Tongue (tissue), 2 donors: ENCODE results near the gene RRM2. TPM values are rescaled to one million over a fixed set of nuclear protein-coding genes. Genes with fewer than 3 reads are reported as not detected.
"Not testable (repeated sequence)": the region's sequence is repeated elsewhere in the genome, so short reads cannot be mapped to it uniquely, and the experiment has no call there.

ENCODE experiments used
- DNase-seq: peaks from one replicate; pipeline ENCODE4 v3.0.0-alpha.2; 2015
- total RNA-seq: library from RNA; depleted of rRNA; stranded (reverse); fragments of >200 nt; gene quantifications from one replicate; pipeline ENCODE4 v1.2.3, GENCODE V29; 2014

RRM2 gene
- total RNA-seq, 1 donor from 2014 or later: 20.3 TPM

DNA sequence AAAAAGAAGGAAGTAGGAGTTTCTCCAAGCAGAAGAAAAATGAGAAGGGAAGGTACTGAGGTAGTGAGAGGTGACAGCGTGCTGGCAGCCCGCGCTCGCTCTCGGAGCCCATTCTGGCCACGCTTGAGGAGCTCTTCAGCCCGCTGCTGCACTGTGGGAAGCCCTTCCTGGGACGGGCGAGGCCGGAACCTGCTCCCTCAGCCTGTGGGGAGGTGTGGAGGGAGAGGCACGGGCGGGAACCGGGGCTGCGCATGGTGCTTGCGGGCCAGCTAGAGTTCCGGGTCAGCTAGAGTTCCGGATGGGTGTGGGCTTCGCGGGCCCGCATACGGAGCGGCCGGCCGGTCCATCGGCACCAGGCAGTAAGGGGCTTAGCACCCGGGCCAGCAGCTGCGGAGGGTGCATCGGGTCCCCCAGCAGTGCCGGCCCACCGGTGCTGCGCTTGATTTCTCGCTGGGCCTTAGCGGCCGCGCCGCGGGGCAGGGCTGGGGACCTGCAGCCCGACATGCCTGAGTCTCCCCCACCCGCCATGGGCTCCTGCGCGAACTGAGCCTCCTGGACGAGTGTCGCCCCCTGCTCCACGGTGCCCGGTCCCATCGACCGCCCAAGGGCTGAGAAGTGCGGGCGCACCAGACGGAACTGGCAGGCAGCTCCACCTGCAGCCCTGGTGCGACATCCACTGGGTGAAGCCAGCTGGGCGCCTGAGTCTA, 31.2 kb upstream of the RRM2 start:
- DNase-seq: no peak

DNA sequence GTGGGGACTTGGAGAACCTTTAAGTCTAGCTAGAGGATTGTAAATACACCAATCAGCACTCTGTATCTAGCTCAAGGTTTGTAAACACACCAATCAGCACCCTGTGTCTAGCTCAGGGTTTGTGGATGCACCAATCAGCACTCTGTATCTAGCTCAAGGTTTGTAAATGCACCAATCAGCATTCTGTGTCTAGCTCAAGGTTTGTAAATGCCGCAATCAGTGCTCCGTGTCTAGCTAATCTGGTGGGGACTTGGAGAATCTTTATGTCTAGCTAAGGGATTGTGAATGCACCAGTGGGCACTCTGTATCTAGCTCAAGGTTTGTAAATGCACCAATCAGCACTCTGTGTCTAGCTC, 30.7 kb upstream of the RRM2 start:
- DNase-seq: not testable (repeated sequence)

DNA sequence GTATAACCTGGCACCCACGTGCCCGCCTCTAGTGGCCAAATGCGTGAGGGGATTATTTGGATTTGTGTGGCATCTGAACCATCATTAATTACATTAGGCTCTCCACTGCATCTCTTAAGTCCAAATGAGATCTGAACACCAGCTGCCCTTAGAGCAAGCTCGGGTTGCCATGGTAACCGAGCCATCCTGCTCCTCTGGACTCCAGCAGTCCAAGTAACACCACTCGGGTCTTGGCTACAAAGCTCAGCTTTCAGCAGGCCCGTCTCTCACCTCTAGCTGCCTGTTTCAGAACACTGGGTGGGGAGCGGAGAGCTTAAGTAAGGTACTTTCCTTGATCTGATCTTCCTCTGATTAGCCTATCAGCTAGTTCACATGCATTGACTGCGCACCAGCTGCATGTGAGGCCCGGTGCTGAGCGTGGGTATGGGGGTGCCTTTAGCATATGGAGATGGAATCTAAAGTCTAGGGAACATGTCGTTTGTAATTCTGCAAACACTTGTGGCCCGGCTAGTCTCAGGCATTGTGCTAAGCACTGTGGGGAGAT, 28.2 kb upstream of the RRM2 start:
- no peak for DNase-seq

GRCh38 chr2:10095175-10095574, 27.4 kb upstream of the RRM2 start:
- DNase-seq: no peak

- no peak for DNase-seq
Measured at GRCh38 chr2:10096641-10097040, 25.9 kb upstream of the RRM2 start.

- peak; percentile 74 for DNase-seq
Measured at GRCh38 chr2:10097352-10098148, 25.0 kb upstream of the RRM2 start.

DNA sequence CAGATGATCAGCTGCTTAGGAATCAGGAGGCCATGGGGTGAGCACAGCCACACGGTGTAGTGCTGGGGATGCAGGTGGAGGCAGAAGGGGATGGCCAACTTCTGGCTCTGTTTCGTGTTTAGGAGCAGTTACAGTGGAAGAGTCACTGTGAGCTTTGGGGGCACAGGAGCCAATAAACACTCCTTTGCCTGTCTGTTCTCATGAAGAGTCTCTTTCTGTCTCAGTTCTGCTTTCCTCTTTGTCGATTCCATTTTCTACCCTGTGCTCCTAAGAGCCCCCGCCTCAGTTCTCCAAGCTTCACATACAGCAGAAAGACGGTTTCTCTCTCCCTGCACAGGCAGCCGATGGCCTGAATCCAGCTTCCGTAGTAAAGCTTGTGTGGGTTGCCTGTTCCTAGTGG, 21.0 kb upstream of the RRM2 start:
- DNase-seq: no peak

- no peak for DNase-seq
Measured at GRCh38 chr2:10103179-10103578, 19.4 kb upstream of the RRM2 start.

DNA sequence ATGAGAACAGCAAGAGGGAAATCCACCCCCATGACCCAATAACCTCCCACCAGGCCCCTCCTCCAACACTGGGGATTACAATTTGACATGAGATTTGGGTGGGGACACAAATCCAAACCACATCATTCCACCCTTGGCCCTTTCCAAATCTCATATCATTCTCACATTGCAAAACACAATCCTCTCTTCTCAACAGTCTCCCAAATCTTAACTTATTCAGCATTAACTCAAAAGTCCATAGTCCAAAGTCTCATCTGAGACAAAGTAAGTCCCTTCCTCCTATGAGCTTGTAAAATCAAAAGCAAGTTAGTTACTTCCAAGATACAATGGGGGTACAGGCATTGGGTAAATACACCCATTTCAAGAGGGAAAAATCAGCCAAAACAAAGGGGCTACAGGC, 17.6 kb upstream of the RRM2 start:
- not testable (repeated sequence) for DNase-seq

DNA sequence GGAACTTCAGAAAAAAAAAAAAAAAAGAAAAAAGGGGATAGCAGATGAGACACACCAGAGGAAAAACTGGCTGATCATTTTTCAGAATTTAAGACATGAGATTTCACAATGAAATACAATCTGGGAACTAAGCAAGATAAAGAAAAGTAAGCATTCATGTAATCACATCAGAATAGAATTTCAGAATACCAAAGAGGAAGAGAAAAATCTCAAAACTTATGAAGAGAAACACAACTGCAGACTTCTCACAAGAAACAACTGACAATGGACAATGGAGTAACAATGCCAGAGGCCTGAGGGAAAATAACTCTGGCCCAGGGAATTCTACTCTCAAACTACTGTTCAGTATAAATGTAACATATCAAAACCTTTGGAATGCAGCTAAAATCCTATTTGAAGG, 13.2 kb upstream of the RRM2 start:
- no peak for DNase-seq

GRCh38 chr2:10119027-10119325, 3.6 kb upstream of the RRM2 start:
- no peak for DNase-seq

DNA sequence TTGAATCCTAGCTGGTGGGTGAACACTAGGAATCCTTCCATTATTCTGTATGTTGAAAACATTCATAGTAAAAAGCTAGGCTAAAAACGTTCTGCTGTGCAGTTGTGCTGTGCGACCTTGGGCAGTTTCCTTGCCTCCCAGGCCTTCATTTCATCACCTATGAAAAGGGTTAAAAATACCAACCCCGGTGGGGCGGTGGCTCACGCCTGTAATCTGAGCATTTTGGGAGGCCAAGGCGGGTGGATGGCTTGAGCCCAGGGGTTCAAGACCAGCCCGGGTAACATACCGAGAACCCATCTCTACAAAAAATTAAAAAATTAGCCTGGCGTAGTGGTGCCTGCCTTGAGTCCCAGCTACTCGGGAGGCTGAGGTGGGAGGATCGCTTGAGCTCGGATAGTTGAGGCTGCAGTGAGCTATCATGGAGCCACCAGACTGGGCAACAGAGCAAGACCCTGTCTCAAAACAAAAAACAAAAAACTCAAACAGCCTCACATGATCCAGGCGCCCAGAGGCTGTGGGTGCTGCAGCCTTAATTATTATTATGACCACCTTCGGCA, 2.9 kb upstream of the RRM2 start:
- no peak for DNase-seq

DNA sequence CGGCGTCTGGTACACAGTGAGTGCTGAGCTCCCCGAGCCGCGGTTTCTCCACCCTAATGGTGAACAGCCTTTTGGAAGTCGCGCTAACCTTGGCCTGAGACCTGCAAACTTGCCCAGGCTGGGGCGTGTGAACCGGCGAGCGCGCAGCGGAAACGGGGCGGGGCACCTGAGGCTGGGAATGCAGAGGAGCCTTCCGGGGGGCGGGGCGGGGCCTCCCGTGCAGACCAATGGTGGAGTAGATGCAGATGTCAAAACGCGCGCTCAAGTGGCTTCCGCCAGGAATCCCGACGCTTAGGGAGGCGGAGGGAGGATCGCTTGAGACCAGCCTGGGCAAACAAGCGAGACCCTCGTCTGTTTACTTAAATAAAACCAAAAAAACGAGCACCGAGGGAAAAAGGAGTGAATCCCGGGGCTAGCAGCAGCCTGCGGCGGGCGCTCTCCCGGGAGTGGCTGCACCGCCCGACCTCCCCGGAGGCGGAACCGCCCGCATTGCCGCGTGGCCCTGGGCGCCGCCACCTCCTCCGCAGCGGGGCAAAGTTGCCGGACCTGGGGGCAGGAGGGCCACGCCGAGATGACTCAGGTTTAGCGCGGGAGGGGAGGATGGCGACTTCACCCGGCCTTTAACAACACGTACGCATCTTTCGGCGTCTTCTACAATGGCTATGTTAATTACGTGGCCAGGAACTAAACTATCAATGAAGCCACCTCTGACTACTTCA, 2.2 kb upstream of the RRM2 start:
- peak; percentile 95 for DNase-seq

DNA sequence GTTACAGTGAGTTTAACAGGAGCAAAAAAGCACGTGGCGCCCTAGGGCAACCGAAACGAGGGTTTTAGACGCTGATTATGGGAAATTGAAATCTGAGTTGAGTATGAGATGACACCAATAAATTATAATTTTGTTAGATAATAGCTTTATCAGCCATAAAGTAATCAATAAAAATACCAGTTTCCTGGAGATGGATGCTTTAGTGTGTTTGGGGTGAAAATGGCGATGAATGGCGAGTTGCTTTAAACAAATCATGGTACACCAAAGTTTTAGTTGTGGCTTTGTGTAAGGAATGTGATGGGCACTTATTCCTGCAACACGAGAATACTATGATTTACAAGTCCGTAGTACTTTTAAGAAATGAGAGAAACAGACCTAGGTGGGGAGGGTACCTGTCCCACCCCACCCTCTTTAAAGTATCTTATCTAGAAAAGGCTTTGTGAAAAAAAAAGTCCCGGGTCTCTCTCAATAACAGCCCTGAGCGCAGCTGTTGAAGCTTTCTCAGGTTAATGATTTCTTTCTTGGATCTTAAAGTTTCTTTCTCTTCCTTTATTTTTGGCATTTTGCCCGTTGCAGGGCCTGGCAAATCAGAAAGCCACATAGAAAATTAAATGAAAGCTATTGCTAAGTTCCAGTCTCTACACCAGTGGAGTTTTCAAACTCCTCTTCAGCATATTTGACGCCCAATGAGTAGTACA, 1.5 kb upstream of the RRM2 start:
- DNase-seq: peak; percentile 59

GRCh38 chr2:10123281-10123680, 742 bp downstream of the RRM2 start:
- DNase-seq: no peak

DNA sequence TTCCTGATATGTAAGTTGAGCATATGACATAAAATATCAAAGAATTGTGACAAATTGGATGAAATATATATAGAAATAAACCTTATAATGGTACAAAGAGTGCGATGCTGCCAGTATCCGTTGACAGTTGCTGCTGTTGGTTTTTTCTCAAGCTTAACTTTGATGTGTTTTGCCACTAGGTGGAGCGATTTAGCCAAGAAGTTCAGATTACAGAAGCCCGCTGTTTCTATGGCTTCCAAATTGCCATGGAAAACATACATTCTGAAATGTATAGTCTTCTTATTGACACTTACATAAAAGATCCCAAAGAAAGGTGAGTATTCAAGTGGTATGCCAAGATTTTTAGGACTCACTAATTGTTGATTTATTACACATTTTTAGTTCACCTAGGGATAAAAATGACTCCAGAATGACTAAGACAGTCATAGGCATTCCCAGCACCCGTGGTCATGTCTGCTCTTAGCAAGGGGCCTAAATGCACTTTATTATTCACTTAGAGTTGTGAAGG, 2.1 kb downstream of the RRM2 start:
- peak; percentile 92 for DNase-seq

- no peak for DNase-seq
Measured at GRCh38 chr2:10125842-10126631, 3.5 kb downstream of the RRM2 start.

- DNase-seq: no peak
Measured at GRCh38 chr2:10126632-10127026, 4.1 kb downstream of the RRM2 start.

DNA sequence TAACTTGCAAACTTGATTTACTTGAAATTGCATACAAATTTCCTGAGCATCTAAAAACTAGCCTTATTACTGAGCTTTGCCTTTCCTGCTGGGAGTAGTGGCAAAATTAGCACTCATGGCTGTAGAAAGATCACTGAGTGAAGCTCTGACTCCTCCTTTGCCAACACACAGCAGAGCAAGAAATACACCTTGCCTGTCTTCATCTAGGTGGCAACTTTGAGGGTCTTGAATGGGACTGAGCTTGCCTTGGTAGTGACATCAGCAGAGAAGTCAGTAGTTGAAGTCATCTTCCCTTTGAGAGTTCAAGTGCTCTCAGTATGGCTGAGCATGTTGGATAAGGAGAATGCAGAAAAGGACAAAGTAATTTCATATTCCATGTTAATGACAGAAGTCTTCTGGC, 5.9 kb downstream of the RRM2 start:
- DNase-seq: no peak

GRCh38 chr2:10129490-10129889, 7.0 kb downstream of the RRM2 start:
- DNase-seq: no peak

GRCh38 chr2:10132043-10132575, 9.6 kb downstream of the RRM2 start:
- DNase-seq: no peak
